OCI-LY1 (cell line): ENCODE data around the gene KCNH1.

ENCODE experiments used
- H2AFZ ChIP-seq: fragments of 200-600 bp; sonication (generic), shearing (Covaris generic); 2 replicates; pipeline ENCODE4 v1.6.0; 2014; ENCODE audit warnings: antibody characterized with exemption, mild to moderate bottlenecking, low read length
- H3F3A ChIP-seq: fragments of 200-600 bp; sonication (generic), shearing (Covaris generic); 2 replicates; pipeline ENCODE4 v1.6.0; 2014; ENCODE audit warnings: mild to moderate bottlenecking, antibody characterized with exemption, low read length, moderate library complexity; ENCODE audit not compliant: insufficient read depth
- H3K27ac ChIP-seq: fragments of 200-600 bp; sonication (generic); 2 replicates; pipeline ENCODE4 v1.5.1; 2014; ENCODE audit warnings: low read length, mixed run types, mild to moderate bottlenecking, low read depth; ENCODE audit not compliant: poor library complexity, severe bottlenecking
- H3K27me3 ChIP-seq: fragments of 200-600 bp; sonication (generic); 2 replicates; pipeline ENCODE4 v1.6.0; 2014; ENCODE audit warnings: antibody characterized with exemption, mild to moderate bottlenecking, low read length, moderate library complexity; ENCODE audit not compliant: insufficient read depth
- H3K36me3 ChIP-seq: fragments of 200-600 bp; sonication (generic); 2 replicates; pipeline ENCODE4 v1.6.1; 2014; ENCODE audit warnings: mild to moderate bottlenecking, antibody characterized with exemption, low read length, moderate library complexity, mixed read lengths; ENCODE audit not compliant: insufficient read depth
- H3K4me1 ChIP-seq: fragments of 200-600 bp; sonication (generic); 2 replicates; pipeline ENCODE4 v1.5.1; 2014; ENCODE audit warnings: mild to moderate bottlenecking, low read length, moderate library complexity; ENCODE audit not compliant: insufficient read depth, severe bottlenecking
- H3K4me2 ChIP-seq: fragments of 200-600 bp; sonication (generic), shearing (Covaris generic); 2 replicates; pipeline ENCODE4 v1.6.1; 2014; ENCODE audit warnings: low read length
- H3K4me3 ChIP-seq: fragments of 200-600 bp; sonication (generic); 2 replicates; pipeline ENCODE4 v1.5.1; 2014; ENCODE audit warnings: low read length, low read depth, mild to moderate bottlenecking, mixed read lengths; ENCODE audit not compliant: poor library complexity, severe bottlenecking
- H3K79me2 ChIP-seq: fragments of 200-600 bp; shearing (Covaris generic); 2 replicates; pipeline ENCODE4 v1.6.1; 2016; ENCODE audit warnings: mixed run types, low read length, mixed read lengths; ENCODE audit not compliant: insufficient read depth
- H3K9ac ChIP-seq: fragments of 200-600 bp; sonication (generic), shearing (Covaris generic); 2 replicates; pipeline ENCODE4 v1.6.1; 2014; ENCODE audit warnings: mild to moderate bottlenecking, low read length, mixed read lengths
- H3K9me2 ChIP-seq: fragments of 200-600 bp; sonication (generic), shearing (Covaris generic); 2 replicates; pipeline ENCODE4 v1.6.1; 2014; ENCODE audit warnings: low read depth, mild to moderate bottlenecking, low read length, mixed read lengths
- H3K9me3 ChIP-seq: fragments of 200-600 bp; shearing (Covaris generic); 2 replicates; pipeline ENCODE4 v1.6.1; 2014; ENCODE audit warnings: low read length, mixed read lengths
- H4K20me1 ChIP-seq: fragments of 200-600 bp; sonication (generic), shearing (Covaris generic); 2 replicates; pipeline ENCODE4 v1.6.0; 2016; ENCODE audit warnings: mild to moderate bottlenecking, low read length; ENCODE audit not compliant: insufficient read depth
- CTCF ChIP-seq: fragments of 200-600 bp; sonication (generic), shearing (Covaris generic); IDR thresholded peaks from 2 replicates; pipeline ENCODE4 v1.5.1; 2017; ENCODE audit warnings: mild to moderate bottlenecking, antibody characterized with exemption, low read length, moderate library complexity, mixed read lengths
- EZH2 ChIP-seq: fragments of 200-600 bp; sonication (generic), shearing (Covaris generic); IDR thresholded peaks from 2 replicates; pipeline ENCODE4 v1.8.0; 2017; ENCODE audit warnings: borderline replicate concordance, mixed run types, mild to moderate bottlenecking, antibody characterized with exemption, low read length, moderate library complexity, mixed read lengths

KCNH1 gene

GRCh38 chr1:210992837-210993236, 141.1 kb downstream of the KCNH1 start:
- TF ChIP-seq CTCF (no peak), EZH2 (no peak)
- H3K4me2 ChIP-seq: no peak overlapping the region
- H3K9me2 ChIP-seq: no peaks in the 10 kb centered on the region
- no peak overlapping the region for H2AFZ ChIP-seq
- no peak overlapping the region for H3K4me3 ChIP-seq
- H3K27me3 ChIP-seq: no peaks in the 10 kb centered on the region
- H3K27ac ChIP-seq: no peak overlapping the region
- H3K36me3 ChIP-seq: no peaks in the 10 kb centered on the region
- no peaks in the 10 kb centered on the region for H3K9me3 ChIP-seq
- H3F3A ChIP-seq: no peaks in the 10 kb centered on the region
- H3K9ac ChIP-seq: no peak overlapping the region
- H3K79me2 ChIP-seq: no peaks in the 10 kb centered on the region
- H3K4me1 ChIP-seq: no peaks in the 10 kb centered on the region
- H4K20me1 ChIP-seq: no peaks in the 10 kb centered on the region

- Histone ChIP-seq H3K27me3 (no peaks in the 10 kb centered on the region), H3K4me2 (no peak overlapping the region), H4K20me1 (no peaks in the 10 kb centered on the region), H3K9ac (no peak overlapping the region), H3K9me3 (no peaks in the 10 kb centered on the region), H2AFZ (no peak overlapping the region), H3K9me2 (no peaks in the 10 kb centered on the region), H3F3A (no peaks in the 10 kb centered on the region), H3K27ac (no peak overlapping the region), H3K4me3 (no peak overlapping the region), H3K4me1 (no peaks in the 10 kb centered on the region), H3K79me2 (no peaks in the 10 kb centered on the region), H3K36me3 (no peaks in the 10 kb centered on the region)
- no peak for TF ChIP-seq EZH2
- TF ChIP-seq CTCF: no peak
These were observed 144.0 kb downstream of the KCNH1 start for GRCh38 chr1:210989905-210990304.

- H3K4me1 ChIP-seq: no peaks in the 10 kb centered on the region
- no peak overlapping the region for H3K4me3 ChIP-seq
- no peak overlapping the region for H3K9ac ChIP-seq
- no peak overlapping the region for H3K4me2 ChIP-seq
- H3K9me2 ChIP-seq: no peaks in the 10 kb centered on the region
- no peaks in the 10 kb centered on the region for H3K36me3 ChIP-seq
- H2AFZ ChIP-seq: no peak overlapping the region
- H4K20me1 ChIP-seq: no peaks in the 10 kb centered on the region
- H3K9me3 ChIP-seq: no peaks in the 10 kb centered on the region
- TF ChIP-seq CTCF (no peak), EZH2 (no peak)
- H3K79me2 ChIP-seq: no peaks in the 10 kb centered on the region
- H3F3A ChIP-seq: no peaks in the 10 kb centered on the region
- H3K27me3 ChIP-seq: no peaks in the 10 kb centered on the region
- no peak overlapping the region for H3K27ac ChIP-seq
These were observed 152.5 kb downstream of the KCNH1 start for GRCh38 chr1:210981490-210981889.
